ENCODE results near the gene PIP5K1A. TPM values are rescaled to one million over a fixed set of nuclear protein-coding genes. Genes with fewer than 3 reads are reported as not detected.

The PIP5K1A gene
- 46.6 and 52.7 TPM in 2 replicates for total RNA-seq

GRCh38 chr1:151198254-151199127, at the start of gene PIP5K1A:
Gene PIP5K1A, plus strand, starts transcription at chr1:151198552. Its CDS starts 445 bp downstream, at chr1:151198997.

GRCh38 chr1:151156515-151156819, 41.9 kb upstream of the PIP5K1A start, which contains the start of gene TNFAIP8L2:
Gene TNFAIP8L2, plus strand, starts transcription at chr1:151156649. Its CDS starts 2,049 bp downstream, at chr1:151158698.

GRCh38 chr1:151165738-151166504, 32.4 kb upstream of the PIP5K1A start, which contains the start of the genes LYSMD1 and SCNM1:
Gene LYSMD1, minus strand, starts transcription at chr1:151165902. Its CDS starts 644 bp downstream, at chr1:151165258.
Gene SCNM1, plus strand, starts transcription at chr1:151166144. Its CDS starts 9 bp downstream, at chr1:151166153.

GRCh38 chr1:151175863-151176262, 22.5 kb upstream of the PIP5K1A start, which contains the start of gene TMOD4:
Gene TMOD4, minus strand, starts transcription at chr1:151175981. Its CDS starts 1,106 bp downstream, at chr1:151174875.

GRCh38 chr1:151189637-151190445, 8.5 kb upstream of the PIP5K1A start, which contains the start of gene VPS72:
Gene VPS72, minus strand, starts transcription at chr1:151190197. Its CDS starts 76 bp downstream, at chr1:151190121.

GRCh38 chr1:151254217-151255213, 56.2 kb downstream of the PIP5K1A start, which contains the start of gene PSMD4:
Gene PSMD4, plus strand, starts transcription at chr1:151254734. Its CDS starts 49 bp downstream, at chr1:151254783.

GRCh38 chr1:151281969-151282882, 83.9 kb downstream of the PIP5K1A start, which contains the start of gene ZNF687:
Gene ZNF687, plus strand, starts transcription at chr1:151282299. Its CDS starts 3,993 bp downstream, at chr1:151286292.

Other genes with a start within 250 kb of the PIP5K1A start
- gene CERS2, start 223.7 kb upstream of the PIP5K1A start, total RNA-seq, result 148 and 157 TPM in 2 replicates
- gene ANXA9, start 216.3 kb upstream of the PIP5K1A start, total RNA-seq, result 0.06 and 0.26 TPM in 2 replicates
- gene MINDY1, start 191.7 kb upstream of the PIP5K1A start, total RNA-seq, result 18.2 and 23.4 TPM in 2 replicates
- gene PRUNE1, start 190.1 kb upstream of the PIP5K1A start, total RNA-seq, result 7.3 and 8.0 TPM in 2 replicates
- gene BNIPL, start 162.0 kb upstream of the PIP5K1A start, total RNA-seq, result 0.25 and 0.40 TPM in 2 replicates
- gene C1orf56, start 150.8 kb upstream of the PIP5K1A start, total RNA-seq, result 0.92 and 1.2 TPM in 2 replicates
- 54.8 and 56.1 TPM in 2 replicates for gene CDC42SE1, start 138.9 kb upstream of the PIP5K1A start, total RNA-seq
- 4.2 and 4.5 TPM in 2 replicates for gene MLLT11, start 138.2 kb upstream of the PIP5K1A start, total RNA-seq
- gene GABPB2, start 127.8 kb upstream of the PIP5K1A start, total RNA-seq, result 24.0 and 25.0 TPM in 2 replicates
- gene SEMA6C, start 51.9 kb upstream of the PIP5K1A start, total RNA-seq, result 0.53 and 1.1 TPM in 2 replicates
- not detected in 2 replicates for gene TNFAIP8L2, start 41.9 kb upstream of the PIP5K1A start, total RNA-seq
- gene LYSMD1, start 32.6 kb upstream of the PIP5K1A start, total RNA-seq, result 5.8 and 6.9 TPM in 2 replicates
- gene SCNM1, start 32.4 kb upstream of the PIP5K1A start, total RNA-seq, result 33.3 and 33.8 TPM in 2 replicates
- gene TMOD4, start 22.6 kb upstream of the PIP5K1A start, total RNA-seq, result 0.56 TPM in 1 of 2 replicates, not detected in the other
- gene VPS72, start 8.4 kb upstream of the PIP5K1A start, total RNA-seq, result 44.5 and 44.6 TPM in 2 replicates
- gene PSMD4, start 56.2 kb downstream of the PIP5K1A start, total RNA-seq, result 243 and 269 TPM in 2 replicates
- gene ZNF687, start 83.7 kb downstream of the PIP5K1A start, total RNA-seq, result 9.0 TPM in 2 replicates
- 35.9 and 39.4 TPM in 2 replicates for gene PI4KB, start 128.9 kb downstream of the PIP5K1A start, total RNA-seq
- gene RFX5, start 148.7 kb downstream of the PIP5K1A start, total RNA-seq, result 38.2 and 38.4 TPM in 2 replicates
- 124 and 125 TPM in 2 replicates for gene SELENBP1, start 174.2 kb downstream of the PIP5K1A start, total RNA-seq
- gene PSMB4, start 201.0 kb downstream of the PIP5K1A start, total RNA-seq, result 368 and 392 TPM in 2 replicates